Measurements from ENCODE around the gene CD79A. TPM values are rescaled to one million over a fixed set of nuclear protein-coding genes. Genes with fewer than 3 reads are reported as not detected.

CD79A gene
- 0.63 TPM for polyA plus RNA-seq (ENCODE audit: insufficient read length)

GRCh38 chr19:41876847-41877832, at the start of gene CD79A:
TSS of gene CD79A (plus strand) at chr19:41877279. CDS start at chr19:41877305, 26 bp downstream.
- DNase-seq: no peak

GRCh38 chr19:41837981-41838708, 38.9 kb upstream of the CD79A start:
- no peak for DNase-seq

GRCh38 chr19:41839211-41839610, 37.9 kb upstream of the CD79A start:
- no peak for DNase-seq

GRCh38 chr19:41843371-41843770, 33.7 kb upstream of the CD79A start:
- DNase-seq: no peak

DNA sequence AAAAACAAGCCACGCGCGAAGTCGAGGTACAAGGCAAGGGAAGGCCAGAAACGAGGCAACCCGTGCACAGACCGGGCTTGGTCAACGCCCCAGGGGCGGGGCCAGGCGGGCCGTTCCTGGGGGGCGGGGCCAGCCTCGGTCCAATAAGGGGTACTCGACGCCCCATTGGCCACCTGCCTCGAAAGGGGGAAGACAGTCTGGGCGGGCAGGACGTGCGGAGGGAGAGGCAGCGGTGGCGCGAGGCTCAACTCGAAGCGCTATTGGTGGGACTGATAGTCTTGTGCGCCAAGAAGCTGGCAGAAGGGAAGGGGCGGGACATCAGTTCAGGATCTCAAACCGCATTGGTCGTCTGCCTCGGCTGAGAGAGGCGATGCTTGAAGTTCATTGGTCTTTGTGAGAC, 32.5 kb upstream of the CD79A start, which contains the start of gene LYPD4:
LYPD4 (minus strand) TSS at position 83 of the 400 bp plus-strand sequence. CDS start 5,398 bp downstream, outside the sequence.
- DNase-seq: no peak

- DNase-seq: no peak
Observed at GRCh38 chr19:41845001-41845050, 32.3 kb upstream of the CD79A start, which contains the start of gene DMRTC2. TSS of gene DMRTC2 (plus strand) at chr19:41845042. CDS start at chr19:41847429, 2,387 bp downstream.

- DNase-seq: no peak
Observed at GRCh38 chr19:41845051-41845590, 32.0 kb upstream of the CD79A start.

DNA sequence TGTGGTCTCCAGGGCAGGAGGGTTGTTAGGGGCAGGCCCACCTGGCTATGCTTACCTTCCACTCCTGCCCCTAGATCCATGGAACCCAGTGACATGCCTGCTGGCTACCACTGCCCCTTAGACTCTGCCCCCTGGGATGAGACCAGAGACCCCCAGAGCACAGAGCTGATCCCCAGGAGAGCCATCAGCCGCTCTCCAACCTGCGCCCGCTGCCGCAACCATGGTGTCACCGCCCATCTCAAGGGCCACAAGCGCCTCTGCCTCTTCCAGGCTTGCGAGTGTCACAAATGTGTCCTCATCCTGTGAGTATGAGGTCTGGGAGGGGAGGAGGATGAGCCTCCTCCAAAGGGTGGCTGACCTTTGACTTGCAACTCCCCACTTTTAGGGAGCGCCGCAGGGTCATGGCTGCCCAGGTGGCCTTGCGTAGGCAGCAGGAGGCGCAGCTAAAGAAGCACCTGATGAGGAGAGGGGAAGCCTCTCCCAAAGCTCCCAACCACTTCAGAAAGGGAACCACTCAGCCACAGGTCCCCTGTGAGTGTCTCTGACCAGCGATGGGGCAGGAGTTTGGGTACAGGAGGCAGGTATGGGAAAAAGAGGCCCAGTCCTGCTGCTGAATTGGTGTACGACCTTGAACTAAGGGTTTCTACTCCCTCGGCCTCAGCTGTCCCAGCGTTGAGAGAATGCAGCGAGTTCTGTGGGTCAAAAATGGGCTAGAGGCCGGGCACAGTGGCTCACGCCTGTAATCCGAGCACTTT, 29.6 kb upstream of the CD79A start:
- DNase-seq: no peak

DNA sequence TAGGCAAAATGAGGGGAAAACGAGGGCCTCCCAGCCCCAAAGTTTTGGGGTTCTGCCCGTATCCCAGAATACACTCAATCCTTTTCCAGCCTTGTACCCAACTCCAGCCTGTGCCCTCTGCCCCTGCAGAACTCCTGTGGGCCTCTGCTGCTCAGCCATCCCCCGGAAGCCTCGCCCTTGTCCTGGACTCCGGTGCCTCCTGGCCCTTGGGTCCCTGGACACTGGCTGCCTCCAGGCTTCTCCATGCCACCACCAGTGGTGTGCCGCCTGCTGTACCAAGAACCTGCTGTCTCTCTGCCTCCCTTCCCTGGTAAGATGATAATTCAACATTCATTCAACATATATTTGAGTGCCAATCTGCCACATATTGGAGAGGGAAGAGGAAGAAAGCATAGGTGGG, 28.4 kb upstream of the CD79A start:
- no peak for DNase-seq

DNA sequence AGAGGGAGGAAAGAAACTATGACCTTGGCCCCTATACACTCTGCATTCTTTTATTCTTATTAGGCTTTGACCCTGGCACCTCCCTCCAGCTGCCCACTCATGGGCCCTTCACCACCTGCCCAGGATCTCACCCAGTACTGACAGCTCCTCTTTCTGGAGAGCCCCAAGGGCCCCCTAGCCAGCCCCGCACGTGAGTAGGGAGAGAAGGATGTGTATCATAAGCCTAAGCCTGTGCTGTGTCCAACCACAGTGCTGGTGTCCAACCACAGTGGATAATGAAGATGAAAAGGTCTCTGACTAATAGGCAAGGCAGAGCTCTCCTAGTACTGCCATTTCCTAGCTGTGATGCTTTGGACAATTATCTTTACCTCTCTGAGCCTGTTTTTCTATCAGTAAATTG, 28.0 kb upstream of the CD79A start:
- DNase-seq: no peak

DNA sequence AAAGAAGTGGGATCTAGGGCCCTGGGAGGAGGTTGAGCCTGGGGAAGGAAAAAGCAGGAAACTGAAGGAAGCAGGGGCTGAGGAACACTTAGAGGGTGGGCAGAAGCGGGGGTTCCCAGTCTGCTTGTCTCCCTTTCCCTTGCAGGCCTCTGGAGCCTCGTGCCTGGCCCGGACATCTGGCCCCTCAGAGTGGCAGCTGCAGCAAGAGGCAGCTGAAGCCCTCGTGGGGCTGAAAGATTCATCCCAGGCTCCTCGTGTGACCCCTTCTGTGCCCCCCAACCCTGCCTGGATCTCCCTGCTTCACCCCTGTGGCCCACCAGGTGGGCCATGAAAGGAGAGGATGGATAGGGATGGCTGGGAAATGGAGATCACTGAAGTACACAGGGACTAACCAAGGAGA, 26.7 kb upstream of the CD79A start:
- no peak for DNase-seq

GRCh38 chr19:41851456-41851855, 25.6 kb upstream of the CD79A start:
- DNase-seq: no peak

- no peak for DNase-seq
Observed at GRCh38 chr19:41853344-41853743, 23.7 kb upstream of the CD79A start.

DNA sequence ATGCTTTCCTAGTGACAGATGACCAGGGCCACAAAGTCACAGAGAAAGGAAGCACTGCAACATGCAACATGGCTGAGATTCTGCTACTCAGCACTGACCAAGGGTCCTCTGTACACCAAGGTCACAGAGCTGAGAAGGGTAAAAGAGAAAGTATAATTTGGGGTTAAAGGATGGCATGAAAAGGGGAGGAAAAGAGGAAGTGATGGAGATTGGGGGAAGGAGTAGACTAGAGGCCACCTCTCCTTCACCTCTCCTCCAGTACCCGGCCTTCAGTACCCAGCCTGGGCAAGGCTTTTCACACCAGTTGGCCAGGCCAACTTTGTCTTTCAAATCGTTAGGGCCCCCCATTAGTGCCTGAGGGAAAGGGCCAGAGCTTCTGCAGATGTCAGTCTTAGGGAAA, 23.3 kb upstream of the CD79A start:
- no peak for DNase-seq

GRCh38 chr19:41859213-41859617, 17.9 kb upstream of the CD79A start:
- no peak for DNase-seq

DNA sequence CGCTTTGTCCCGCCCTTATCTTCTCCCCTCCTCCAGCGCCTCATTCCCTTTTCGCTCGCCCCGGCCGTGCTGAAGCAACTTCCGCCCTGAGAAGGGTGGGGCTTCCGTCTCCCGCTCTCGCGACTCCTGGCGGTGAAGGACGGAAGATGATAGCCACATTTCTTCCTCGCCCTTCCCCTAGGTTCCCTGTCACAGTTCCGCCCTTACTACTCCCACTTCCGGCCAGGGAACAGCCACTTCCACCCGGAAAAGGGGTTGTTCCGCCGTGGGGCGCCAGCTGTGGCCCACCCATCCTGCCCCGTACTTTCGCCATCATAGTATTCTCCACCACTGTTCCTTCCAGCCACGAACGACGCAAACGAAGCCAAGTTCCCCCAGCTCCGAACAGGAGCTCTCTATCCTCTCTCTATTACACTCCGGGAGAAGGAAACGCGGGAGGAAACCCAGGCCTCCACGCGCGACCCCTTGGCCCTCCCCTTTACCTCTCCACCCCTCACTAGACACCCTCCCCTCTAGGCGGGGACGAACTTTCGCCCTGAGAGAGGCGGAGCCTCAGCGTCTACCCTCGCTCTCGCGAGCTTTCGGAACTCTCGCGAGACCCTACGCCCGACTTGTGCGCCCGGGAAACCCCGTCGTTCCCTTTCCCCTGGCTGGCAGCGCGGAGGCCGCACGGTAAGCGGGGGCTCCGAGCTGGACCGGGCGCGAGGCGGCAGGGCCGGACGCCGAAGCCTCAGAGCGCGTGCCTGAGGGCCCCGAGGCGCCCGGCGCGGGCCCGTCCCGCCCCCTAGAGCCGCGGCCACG, 17.3 kb upstream of the CD79A start, which contains the start of gene RPS19:
RPS19 (plus strand) TSS at position 638 of the 801 bp plus-strand sequence. CDS start 520 bp downstream, outside the sequence.
- peak; percentile 100 for DNase-seq

DNA sequence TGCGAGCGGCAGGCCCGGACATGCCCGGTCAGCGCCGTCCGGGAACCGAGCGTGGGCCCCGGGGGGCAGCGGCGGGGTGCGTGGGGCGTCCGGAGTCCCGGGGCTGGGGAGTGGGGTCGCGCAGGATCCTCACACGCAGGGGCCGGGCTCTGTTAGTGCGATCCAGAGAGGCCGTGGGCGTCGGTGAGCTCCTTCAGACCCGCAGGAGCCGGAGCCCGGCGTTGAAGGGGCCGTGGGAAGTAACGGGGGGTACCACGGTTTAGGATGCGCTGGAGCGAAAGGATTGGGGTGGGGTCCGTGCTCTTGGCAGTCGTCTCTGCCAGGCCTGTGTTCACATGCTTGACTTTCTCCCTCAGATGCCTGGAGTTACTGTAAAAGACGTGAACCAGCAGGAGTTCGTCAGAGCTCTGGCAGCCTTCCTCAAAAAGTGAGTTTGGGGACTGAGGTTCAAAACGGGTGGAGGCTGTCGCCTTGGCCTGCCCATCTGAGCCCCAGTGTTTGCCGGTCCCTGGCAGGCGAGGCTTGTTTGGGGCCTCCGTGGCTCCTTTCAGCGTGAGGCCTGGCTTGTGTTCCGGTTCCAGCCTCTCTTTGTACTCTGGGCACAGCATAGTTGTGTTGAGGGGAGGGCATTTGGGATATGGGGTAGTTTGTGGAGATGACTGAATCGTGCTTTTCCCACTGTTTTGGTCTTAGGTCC, 16.5 kb upstream of the CD79A start:
- DNase-seq: no peak

GRCh38 chr19:41861116-41861768, 15.8 kb upstream of the CD79A start:
- DNase-seq: no peak

- DNase-seq: no peak
Observed at GRCh38 chr19:41861846-41862245, 15.2 kb upstream of the CD79A start.

DNA sequence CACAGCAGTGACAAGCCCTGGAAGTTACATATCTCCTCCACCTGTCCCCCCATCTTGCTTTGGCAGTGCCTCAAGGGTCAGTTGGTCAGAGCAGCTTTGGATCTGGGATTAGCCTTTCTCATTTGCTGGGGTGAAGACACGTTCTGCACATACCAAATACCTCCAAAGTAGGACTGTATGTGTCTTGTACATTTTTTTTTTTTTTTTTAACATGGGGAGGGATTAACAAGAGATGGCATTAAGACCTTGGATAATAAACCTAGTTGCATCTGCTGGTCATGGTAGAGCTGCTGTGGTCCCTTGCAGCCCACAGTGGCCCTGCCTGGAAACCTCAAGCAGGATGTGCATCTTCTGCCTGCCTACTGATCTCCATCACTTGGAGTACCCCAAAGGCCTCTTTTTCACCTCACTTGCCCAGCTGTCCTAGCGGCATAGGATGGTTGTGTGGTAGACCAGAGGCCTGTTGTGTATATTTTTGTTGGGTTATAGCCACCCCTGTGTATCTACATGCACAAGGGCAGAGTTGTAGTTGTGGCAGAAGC, 14.6 kb upstream of the CD79A start:
- no peak for DNase-seq
